DND-41 (cell line): ENCODE data around the gene SGSH.

Source experiments
- ATAC-seq: fragments of 200-7000 bp; cut with Tn5 transposase; 3 replicates; pipeline ENCODE4 v1.9.1; 2021; ENCODE audit warnings: low read depth; ENCODE audit not compliant: insufficient read depth
- DNase-seq: peaks from one replicate; pipeline ENCODE4 v3.0.0-alpha.2; 2020
- H2AFZ ChIP-seq: 2 replicates; pipeline ENCODE4 v1.6.0; 2012; ENCODE audit warnings: low read depth, low read length
- H3K27ac ChIP-seq: 2 replicates; pipeline ENCODE4 v1.5.1; 2012; ENCODE audit warnings: low read length, inconsistent platforms
- H3K27me3 ChIP-seq: fragments of 200-600 bp; sonication (generic); 2 replicates; pipeline ENCODE4 v1.6.0; 2012; ENCODE audit warnings: low read length, mild to moderate bottlenecking, inconsistent platforms; ENCODE audit not compliant: insufficient read depth, poor library complexity
- H3K36me3 ChIP-seq: 2 replicates; pipeline ENCODE4 v1.5.1; 2012; ENCODE audit warnings: low read length, inconsistent platforms; ENCODE audit not compliant: insufficient read depth
- H3K4me1 ChIP-seq: 2 replicates; pipeline ENCODE4 v1.5.1; 2012; ENCODE audit warnings: mild to moderate bottlenecking, low read length; ENCODE audit not compliant: insufficient read depth
- H3K4me2 ChIP-seq: 2 replicates; pipeline ENCODE4 v1.6.0; 2012; ENCODE audit warnings: mild to moderate bottlenecking, moderate library complexity, low read length, inconsistent platforms; ENCODE audit not compliant: insufficient read depth
- H3K4me3 ChIP-seq, 2 experiments: fragments of 200-600 bp in 1 of 2; shearing (Covaris generic) in 1 of 2; 2 replicates each; pipeline ENCODE4 v1.5.1; 2012 to 2016; ENCODE audit warnings: inconsistent platforms in 2 of 2, low read length in 2 of 2, mild to moderate bottlenecking in 2 of 2, low read depth in 1 of 2, moderate library complexity in 1 of 2
- H3K79me2 ChIP-seq: 2 replicates; pipeline ENCODE4 v1.6.0; 2012; ENCODE audit warnings: low read length, inconsistent platforms; ENCODE audit not compliant: insufficient read depth
- H3K9ac ChIP-seq: 2 replicates; pipeline ENCODE4 v1.6.0; 2012; ENCODE audit warnings: low read depth, mild to moderate bottlenecking, inconsistent platforms, low read length, moderate library complexity
- H3K9me3 ChIP-seq: 2 replicates; pipeline ENCODE4 v1.5.1; 2012; ENCODE audit warnings: low read length, moderate library complexity, mild to moderate bottlenecking, inconsistent platforms; ENCODE audit not compliant: insufficient read depth, severe bottlenecking
- H4K20me1 ChIP-seq: 2 replicates; pipeline ENCODE4 v1.6.0; 2012; ENCODE audit warnings: low read length; ENCODE audit not compliant: insufficient read depth
- EZH2 ChIP-seq: IDR thresholded peaks from 3 replicates; pipeline ENCODE4 v1.6.1; 2012; ENCODE audit warnings: borderline replicate concordance, low read depth, mild to moderate bottlenecking, moderate library complexity, low read length, inconsistent platforms; ENCODE audit not compliant: severe bottlenecking
- TF ChIP-seq, protein P1 (sequence below): IDR thresholded peaks from 2 replicates; pipeline ENCODE4 v1.5.1; 2012; ENCODE audit warnings: borderline replicate concordance, low read length, moderate library complexity, mild to moderate bottlenecking; ENCODE audit not compliant: poor library complexity, severe bottlenecking; ENCODE audit errors: extremely low read depth

Gene SGSH

DNA sequence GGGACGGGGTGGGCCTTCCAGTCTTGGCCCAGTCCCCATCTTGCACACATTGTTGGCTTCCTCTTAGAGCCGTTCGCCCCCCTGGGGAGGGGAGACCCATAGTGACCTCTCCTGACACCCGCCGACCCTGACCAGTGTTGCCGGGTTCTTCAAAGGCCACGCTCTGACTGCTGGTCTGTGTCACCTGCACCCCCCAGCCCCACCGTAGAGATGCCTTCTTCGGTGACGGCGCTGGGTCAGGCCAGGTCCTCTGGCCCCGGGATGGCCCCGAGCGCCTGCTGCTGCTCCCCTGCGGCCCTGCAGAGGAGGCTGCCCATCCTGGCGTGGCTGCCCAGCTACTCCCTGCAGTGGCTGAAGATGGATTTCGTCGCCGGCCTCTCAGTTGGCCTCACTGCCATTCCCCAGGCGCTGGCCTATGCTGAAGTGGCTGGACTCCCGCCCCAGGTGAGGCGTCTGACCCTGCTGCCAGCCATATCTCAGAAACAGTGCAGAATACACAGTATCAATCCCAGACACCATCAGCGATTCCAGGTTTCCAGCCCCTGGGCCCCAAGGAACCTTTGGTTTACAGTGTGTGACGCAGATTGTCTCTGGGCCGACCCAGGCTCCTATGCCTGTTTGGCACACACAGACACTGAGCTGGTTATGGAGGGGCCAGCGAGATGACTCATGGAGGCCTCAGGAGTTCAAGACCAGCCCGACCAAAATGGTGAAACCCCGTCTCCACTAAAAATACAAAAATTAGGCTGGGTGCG lies 1.4 kb upstream of the SGSH start:
- no peak overlapping the region for H3K9ac ChIP-seq
- peaks cover 26% of the 10 kb centered on the region for H4K20me1 ChIP-seq
- peaks cover 19% of the 10 kb centered on the region for H3K4me1 ChIP-seq
- no peaks in the 10 kb centered on the region for H3K36me3 ChIP-seq
- H2AFZ ChIP-seq: no peak overlapping the region
- H3K9me3 ChIP-seq: no peaks in the 10 kb centered on the region
- no peak for TF ChIP-seq EZH2
- TF ChIP-seq, protein P1, sequence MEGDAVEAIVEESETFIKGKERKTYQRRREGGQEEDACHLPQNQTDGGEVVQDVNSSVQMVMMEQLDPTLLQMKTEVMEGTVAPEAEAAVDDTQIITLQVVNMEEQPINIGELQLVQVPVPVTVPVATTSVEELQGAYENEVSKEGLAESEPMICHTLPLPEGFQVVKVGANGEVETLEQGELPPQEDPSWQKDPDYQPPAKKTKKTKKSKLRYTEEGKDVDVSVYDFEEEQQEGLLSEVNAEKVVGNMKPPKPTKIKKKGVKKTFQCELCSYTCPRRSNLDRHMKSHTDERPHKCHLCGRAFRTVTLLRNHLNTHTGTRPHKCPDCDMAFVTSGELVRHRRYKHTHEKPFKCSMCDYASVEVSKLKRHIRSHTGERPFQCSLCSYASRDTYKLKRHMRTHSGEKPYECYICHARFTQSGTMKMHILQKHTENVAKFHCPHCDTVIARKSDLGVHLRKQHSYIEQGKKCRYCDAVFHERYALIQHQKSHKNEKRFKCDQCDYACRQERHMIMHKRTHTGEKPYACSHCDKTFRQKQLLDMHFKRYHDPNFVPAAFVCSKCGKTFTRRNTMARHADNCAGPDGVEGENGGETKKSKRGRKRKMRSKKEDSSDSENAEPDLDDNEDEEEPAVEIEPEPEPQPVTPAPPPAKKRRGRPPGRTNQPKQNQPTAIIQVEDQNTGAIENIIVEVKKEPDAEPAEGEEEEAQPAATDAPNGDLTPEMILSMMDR: no peak
- ATAC-seq: no peak
- H3K4me2 ChIP-seq: no peak overlapping the region
- DNase-seq: no peak
- H3K27me3 ChIP-seq: no peaks in the 10 kb centered on the region
- no peaks in the 10 kb centered on the region for H3K79me2 ChIP-seq
- H3K27ac ChIP-seq: no peak overlapping the region
- no peak overlapping the region for H3K4me3 ChIP-seq

DNA sequence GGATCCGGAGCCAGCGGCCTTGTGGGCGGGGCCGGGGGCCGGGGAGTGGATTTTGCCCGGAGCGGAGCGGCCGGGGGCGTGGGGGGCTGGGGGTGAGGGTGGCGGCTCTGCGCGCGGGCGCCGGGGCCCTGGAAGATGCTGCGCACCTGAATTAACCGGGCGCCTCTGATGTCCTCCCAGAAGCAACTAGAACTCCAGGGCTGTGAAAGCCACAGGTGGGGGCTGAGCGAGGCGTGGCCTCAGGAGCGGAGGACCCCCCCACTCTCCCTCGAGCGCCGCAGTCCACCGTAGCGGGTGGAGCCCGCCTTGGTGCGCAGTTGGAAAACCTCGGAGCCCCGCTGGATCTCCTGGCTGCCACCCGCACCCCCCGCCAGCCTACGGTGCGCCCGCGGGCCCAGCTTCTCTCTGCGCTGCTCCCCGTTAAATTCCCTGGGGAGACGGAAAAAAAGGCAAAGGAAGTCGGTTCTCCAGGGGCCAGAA lies 643 bp upstream of the SGSH start:
- Histone ChIP-seq H3K4me1 (peaks cover 19% of the 10 kb centered on the region), H2AFZ (no peak overlapping the region), H3K4me2 (no peak overlapping the region), H3K9ac (no peak overlapping the region), H3K27ac (no peak overlapping the region), H4K20me1 (peaks cover 27% of the 10 kb centered on the region), H3K9me3 (no peaks in the 10 kb centered on the region), H3K27me3 (no peaks in the 10 kb centered on the region), H3K4me3 (no peak overlapping the region), H3K79me2 (no peaks in the 10 kb centered on the region), H3K36me3 (no peaks in the 10 kb centered on the region)
- no peak for ATAC-seq
- TF ChIP-seq, protein P1: no peak
- TF ChIP-seq EZH2: no peak
- no peak for DNase-seq

DNA sequence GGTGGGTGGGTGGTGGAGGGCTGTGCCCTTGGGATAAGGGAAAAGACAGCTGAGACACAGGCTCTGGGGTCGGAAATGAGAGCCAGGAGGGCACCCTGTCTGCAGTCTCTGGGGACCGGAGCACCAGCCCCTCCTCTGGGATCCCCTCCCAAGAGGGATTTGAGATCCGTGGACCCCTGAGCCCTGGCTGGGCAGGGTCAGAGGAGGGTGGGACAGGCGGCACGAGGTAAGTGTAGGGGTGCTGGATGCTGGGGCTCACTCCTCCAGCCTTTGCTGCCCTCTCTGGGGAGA lies 425 bp downstream of the SGSH start:
- H2AFZ ChIP-seq: no peak overlapping the region
- H3K4me3 ChIP-seq: no peak overlapping the region
- ATAC-seq: no peak
- DNase-seq: no peak
- TF ChIP-seq EZH2: no peak
- no peaks in the 10 kb centered on the region for H3K9me3 ChIP-seq
- no peaks in the 10 kb centered on the region for H3K36me3 ChIP-seq
- H3K9ac ChIP-seq: no peak overlapping the region
- peaks cover 19% of the 10 kb centered on the region for H3K4me1 ChIP-seq
- no peaks in the 10 kb centered on the region for H3K79me2 ChIP-seq
- peak overlapping the region; percentile 45 for H3K4me2 ChIP-seq
- no peaks in the 10 kb centered on the region for H3K27me3 ChIP-seq
- H4K20me1 ChIP-seq: peaks cover 30% of the 10 kb centered on the region
- H3K27ac ChIP-seq: peak overlapping the region; percentile 49; the same call in 1 of the 2 replicates

DNA sequence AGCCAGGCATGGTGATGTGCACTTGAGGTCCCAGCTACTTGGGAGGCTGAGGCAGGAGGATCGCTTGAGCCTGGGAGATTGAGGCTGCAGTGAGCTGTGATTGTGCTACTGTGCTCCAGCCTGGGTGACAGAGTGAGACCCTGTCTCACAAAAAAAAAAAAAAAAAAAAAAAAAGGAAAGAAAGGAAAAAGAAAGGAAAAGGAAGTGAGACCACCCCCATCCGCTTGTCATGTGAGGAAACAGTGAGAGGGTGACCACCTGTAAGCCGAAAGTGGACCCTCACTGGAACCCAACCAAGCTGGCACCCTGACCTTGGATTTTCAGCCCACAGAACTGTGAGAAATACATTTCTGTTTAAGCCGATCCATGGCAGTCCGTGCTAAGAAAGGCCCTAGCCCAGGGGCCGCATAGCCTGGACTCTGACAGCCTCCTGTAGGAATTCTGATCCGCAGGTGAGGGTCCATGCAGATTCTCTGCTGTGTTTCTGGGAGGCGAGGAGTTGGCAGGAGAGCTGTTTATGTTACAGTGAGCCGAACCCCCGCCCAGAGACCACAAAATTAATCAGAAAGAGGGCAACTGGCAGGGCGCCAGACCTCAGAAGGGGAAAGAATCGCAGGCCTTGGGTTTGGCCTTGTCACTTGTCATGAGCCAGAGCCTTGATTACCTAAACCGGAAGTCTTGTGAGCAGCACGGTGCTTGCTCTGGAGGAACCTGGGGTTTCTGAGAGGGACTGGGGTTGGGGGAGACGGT lies 945 bp downstream of the SGSH start:
- Histone ChIP-seq H2AFZ (no peak overlapping the region), H3K9ac (no peak overlapping the region), H3K27ac (no peak overlapping the region), H3K4me2 (peak overlapping the region; percentile 51; the same call in 1 of the 2 replicates), H3K27me3 (no peaks in the 10 kb centered on the region), H4K20me1 (peaks cover 32% of the 10 kb centered on the region), H3K36me3 (no peaks in the 10 kb centered on the region), H3K4me3 (no peak overlapping the region), H3K9me3 (no peaks in the 10 kb centered on the region), H3K4me1 (peaks cover 19% of the 10 kb centered on the region), H3K79me2 (no peaks in the 10 kb centered on the region)
- ATAC-seq: peak; percentile 98
- DNase-seq: peak; percentile 95
- TF ChIP-seq EZH2: no peak
- TF ChIP-seq, protein P1: no peak
